Neutrophil (primary cell): ENCODE measurements around the gene VSIR.

Experiments used
- H3K27ac ChIP-seq: fragments of 200-600 bp; sonication (generic); 2 replicates; pipeline ENCODE4 v1.5.1; 2016; ENCODE audit warnings: mild to moderate bottlenecking, moderate library complexity
- H3K27me3 ChIP-seq: fragments of 200-600 bp; sonication (generic); 2 replicates; pipeline ENCODE4 v1.6.0; 2016; ENCODE audit warnings: mild to moderate bottlenecking
- H3K36me3 ChIP-seq: fragments of 200-600 bp; sonication (generic); 2 replicates; pipeline ENCODE4 v1.5.1; 2017
- H3K4me1 ChIP-seq, 2 experiments: fragments of 200-600 bp in 1 of 2; sonication (generic) in 1 of 2; 1 replicate in 1 of 2; 2 replicates in 1 of 2; pipeline versions ENCODE4 v1.5.1 to v1.6.1; 2013 to 2016; ENCODE audit warnings: low read depth in 1 of 2, low read length in 1 of 2, mild to moderate bottlenecking in 1 of 2, moderate library complexity in 1 of 2; ENCODE audit not compliant: control insufficient read depth in 1 of 2, insufficient read depth in 1 of 2
- H3K4me3 ChIP-seq, 2 experiments: fragments of 200-600 bp in 1 of 2; sonication (generic) in 1 of 2; 1 replicate in 1 of 2; 2 replicates in 1 of 2; pipeline ENCODE4 v1.5.1; 2013 to 2016; ENCODE audit warnings: low read depth in 1 of 2, low read length in 1 of 2, mild to moderate bottlenecking in 1 of 2, moderate library complexity in 1 of 2
- H3K9me3 ChIP-seq: fragments of 200-600 bp; sonication (generic); 2 replicates; pipeline ENCODE4 v1.5.1; 2016
- TF ChIP-seq, protein P1 (sequence below): fragments of 200-600 bp; sonication (generic); IDR thresholded peaks from 2 replicates; pipeline ENCODE4 v1.5.1; 2016; ENCODE audit warnings: antibody characterized with exemption

Gene VSIR

DNA sequence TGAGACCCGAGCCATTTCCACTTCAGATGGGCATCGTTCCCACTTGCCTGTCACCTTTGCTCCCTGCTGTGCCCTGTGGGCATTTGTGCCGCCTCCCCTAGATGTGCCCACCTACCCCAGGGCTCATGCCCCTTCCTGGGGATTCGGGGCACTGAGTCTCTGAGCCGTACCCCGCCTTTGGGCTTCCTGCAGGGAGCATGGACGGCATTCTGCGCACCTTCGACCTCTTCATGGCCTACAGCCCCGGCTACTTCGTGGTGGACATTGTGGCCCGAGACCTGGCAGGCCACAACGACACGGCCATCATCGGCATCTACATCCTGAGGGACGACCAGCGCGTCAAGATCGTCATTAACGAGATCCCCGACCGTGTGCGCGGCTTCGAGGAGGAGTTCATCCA lies 36.3 kb upstream of the VSIR start:
- peaks cover 42% of the 10 kb centered on the region for H3K36me3 ChIP-seq
- H3K4me3 ChIP-seq = no peak overlapping the region
- H3K27me3 ChIP-seq = peaks cover 7% of the 10 kb centered on the region
- peaks cover 46 to 47% of the 10 kb centered on the region in 2 experiments for H3K4me1 ChIP-seq
- H3K9me3 ChIP-seq = no peaks in the 10 kb centered on the region
- TF ChIP-seq, protein P1, sequence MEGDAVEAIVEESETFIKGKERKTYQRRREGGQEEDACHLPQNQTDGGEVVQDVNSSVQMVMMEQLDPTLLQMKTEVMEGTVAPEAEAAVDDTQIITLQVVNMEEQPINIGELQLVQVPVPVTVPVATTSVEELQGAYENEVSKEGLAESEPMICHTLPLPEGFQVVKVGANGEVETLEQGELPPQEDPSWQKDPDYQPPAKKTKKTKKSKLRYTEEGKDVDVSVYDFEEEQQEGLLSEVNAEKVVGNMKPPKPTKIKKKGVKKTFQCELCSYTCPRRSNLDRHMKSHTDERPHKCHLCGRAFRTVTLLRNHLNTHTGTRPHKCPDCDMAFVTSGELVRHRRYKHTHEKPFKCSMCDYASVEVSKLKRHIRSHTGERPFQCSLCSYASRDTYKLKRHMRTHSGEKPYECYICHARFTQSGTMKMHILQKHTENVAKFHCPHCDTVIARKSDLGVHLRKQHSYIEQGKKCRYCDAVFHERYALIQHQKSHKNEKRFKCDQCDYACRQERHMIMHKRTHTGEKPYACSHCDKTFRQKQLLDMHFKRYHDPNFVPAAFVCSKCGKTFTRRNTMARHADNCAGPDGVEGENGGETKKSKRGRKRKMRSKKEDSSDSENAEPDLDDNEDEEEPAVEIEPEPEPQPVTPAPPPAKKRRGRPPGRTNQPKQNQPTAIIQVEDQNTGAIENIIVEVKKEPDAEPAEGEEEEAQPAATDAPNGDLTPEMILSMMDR = no peak
- no peak overlapping the region for H3K27ac ChIP-seq

DNA sequence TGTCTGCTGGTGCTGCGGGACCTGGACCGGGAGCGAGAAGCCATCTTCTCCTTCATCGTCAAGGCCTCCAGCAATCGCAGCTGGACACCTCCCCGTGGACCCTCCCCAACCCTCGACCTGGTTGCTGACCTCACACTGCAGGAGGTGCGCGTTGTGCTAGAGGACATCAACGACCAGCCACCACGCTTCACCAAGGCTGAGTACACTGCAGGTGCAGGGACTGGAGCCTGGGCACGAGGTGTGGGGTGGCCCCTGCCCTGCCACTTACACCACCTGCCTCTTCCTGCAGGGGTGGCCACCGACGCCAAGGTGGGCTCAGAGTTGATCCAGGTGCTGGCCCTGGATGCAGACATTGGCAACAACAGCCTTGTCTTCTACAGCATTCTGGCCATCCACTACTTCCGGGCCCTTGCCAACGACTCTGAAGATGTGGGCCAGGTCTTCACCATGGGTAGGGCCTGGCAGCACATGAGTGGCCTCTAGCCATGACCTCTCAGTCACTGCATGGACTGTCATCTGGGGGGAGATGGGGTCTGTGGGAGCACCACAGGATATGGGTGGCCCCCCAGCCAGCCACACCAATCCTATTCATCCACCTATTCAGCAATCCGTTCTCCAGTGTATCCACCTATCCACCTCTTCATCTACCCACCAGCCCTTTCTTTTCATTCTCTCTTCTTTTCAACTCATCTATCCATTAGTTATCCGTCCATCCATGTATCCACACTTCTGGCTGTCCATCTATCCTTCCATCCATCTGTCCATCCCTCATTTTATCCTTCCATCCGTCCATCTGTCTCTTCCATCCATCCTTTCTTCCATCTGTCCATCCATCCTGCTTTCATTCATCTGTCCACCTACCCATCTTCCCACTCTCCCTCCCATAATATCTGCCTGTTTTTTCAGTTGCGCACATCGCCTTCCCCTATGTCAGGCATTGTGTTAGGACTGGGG lies 34.5 kb upstream of the VSIR start:
- Histone ChIP-seq H3K36me3 (peaks cover 24% of the 10 kb centered on the region), H3K27me3 (peaks cover 7% of the 10 kb centered on the region), H3K4me1 (peaks cover 36 to 42% of the 10 kb centered on the region in 2 experiments), H3K4me3 (no peak overlapping the region), H3K27ac (no peak overlapping the region), H3K9me3 (no peaks in the 10 kb centered on the region)
- TF ChIP-seq, protein P1 = no peak

DNA sequence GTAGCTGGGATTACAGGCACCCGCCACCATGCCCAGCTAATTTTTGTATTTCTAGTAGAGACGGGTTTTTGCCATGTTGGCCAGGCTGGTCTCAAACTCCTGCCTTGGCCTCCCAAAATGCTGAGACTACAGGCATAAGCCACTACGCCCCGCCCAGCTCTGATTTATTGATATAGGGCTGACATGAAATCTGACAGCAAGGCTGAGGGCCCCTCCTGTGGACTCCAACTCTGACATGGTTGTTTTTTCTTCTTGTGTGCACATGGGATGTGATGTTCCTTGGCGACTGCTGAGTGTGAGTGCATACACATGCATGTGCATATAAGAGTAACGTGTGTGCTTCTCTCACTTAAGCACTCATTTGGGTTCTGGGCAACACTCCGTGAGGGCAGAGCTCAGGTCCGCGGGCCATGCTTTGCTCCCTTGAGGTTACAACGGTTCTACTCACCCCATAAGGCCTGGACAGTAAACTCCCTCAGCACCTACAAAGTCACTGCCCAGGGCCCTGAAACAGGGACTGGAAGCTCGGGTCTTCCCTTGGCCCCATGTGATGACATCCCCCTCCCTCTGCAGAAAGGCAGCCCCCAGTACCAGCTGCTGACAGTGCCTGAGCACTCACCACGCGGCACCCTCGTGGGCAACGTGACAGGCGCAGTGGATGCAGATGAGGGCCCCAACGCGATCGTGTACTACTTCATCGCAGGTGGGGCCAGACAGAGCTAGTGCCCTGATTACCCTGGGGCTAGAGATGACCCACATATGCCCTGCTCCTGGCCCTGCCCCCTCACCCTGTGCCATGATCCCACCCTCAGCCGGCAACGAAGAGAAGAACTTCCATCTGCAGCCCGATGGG lies 33.6 kb upstream of the VSIR start:
- TF ChIP-seq, protein P1 = no peak
- no peak overlapping the region for H3K4me3 ChIP-seq
- H3K27me3 ChIP-seq = peaks cover 7% of the 10 kb centered on the region
- no peak overlapping the region for H3K27ac ChIP-seq
- H3K4me1 ChIP-seq = peaks cover 27 to 33% of the 10 kb centered on the region in 2 experiments
- H3K9me3 ChIP-seq = no peaks in the 10 kb centered on the region
- H3K36me3 ChIP-seq = peaks cover 17% of the 10 kb centered on the region

DNA sequence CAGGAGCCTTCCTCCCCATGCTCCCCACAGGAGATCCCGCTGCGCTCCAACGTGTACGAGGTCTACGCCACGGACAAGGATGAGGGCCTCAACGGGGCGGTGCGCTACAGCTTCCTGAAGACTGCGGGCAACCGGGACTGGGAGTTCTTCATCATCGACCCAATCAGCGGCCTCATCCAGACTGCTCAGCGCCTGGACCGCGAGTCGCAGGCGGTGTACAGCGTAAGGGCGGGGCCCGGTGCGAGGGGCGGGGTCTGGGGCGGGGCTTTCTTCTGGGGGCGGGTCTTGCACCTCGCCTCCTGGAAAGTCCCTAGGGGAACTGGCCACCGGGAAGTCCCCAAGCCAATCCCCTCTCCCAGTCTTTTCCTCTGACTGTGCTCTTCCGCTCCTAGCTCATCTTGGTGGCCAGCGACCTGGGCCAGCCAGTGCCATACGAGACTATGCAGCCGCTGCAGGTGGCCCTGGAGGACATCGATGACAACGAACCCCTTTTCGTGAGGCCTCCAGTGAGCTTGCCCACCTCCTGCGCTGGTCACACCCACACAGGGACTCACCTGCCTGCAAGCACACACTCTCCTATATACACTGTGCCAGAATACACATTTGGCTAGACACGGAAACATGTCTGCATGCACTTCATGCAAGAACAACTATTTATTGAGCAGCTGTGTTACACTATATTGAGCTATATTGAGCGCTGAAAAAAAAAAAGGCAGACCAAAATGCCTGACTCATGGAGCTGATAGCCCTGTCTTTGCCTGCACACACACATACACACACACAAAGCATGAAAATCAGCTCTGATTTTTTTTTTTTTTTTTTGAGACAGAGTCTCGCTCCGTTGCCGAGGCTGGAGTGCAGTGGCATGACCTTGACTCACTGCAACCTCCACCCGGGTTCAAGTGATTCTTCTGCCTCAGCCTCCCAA lies 32.7 kb upstream of the VSIR start:
- TF ChIP-seq, protein P1 = no peak
- Histone ChIP-seq H3K36me3 (peaks cover 12% of the 10 kb centered on the region), H3K27me3 (peaks cover 7% of the 10 kb centered on the region), H3K4me3 (peak overlapping the region in 1 of 2 experiments; percentile 17), H3K9me3 (no peaks in the 10 kb centered on the region), H3K27ac (peak overlapping the region; percentile 25), H3K4me1 (peaks cover 19 to 24% of the 10 kb centered on the region in 2 experiments)

DNA sequence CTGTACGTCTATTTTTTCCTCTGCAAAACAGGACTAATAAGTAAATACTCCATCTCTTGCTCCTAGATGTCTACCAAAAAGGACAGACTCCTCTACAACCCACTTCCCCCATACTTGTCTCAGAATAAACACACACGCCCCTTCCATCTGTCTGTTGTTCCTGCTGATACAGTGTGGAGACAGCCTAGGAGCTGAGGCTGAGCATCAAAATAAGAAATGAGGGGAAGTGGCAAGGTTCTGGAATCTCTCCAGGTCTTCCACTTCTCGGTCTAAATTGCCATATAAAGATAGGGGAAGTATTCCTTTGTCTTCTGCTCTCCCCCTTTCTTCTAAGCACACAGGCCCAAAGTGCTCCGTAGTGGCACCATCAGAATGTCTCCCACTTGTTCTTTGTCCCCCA lies 30.8 kb upstream of the VSIR start:
- Histone ChIP-seq H3K27ac (peak overlapping the region; percentile 66), H3K9me3 (no peaks in the 10 kb centered on the region), H3K27me3 (peaks cover 7% of the 10 kb centered on the region), H3K36me3 (no peaks in the 10 kb centered on the region), H3K4me3 (no peak overlapping the region), H3K4me1 (peaks cover 19 to 24% of the 10 kb centered on the region in 2 experiments)
- TF ChIP-seq, protein P1 = no peak
